HG02610 (cell line): ENCODE measurements around the gene PIK3R3.

Source experiments
- ATAC-seq: cut with Tn5 transposase; IDR thresholded peaks from one replicate; pipeline ENCODE4 v1.9.1; 2021; ENCODE audit warnings: mild to moderate bottlenecking, moderate library complexity; ENCODE audit not compliant: unreplicated experiment

The PIK3R3 gene

DNA sequence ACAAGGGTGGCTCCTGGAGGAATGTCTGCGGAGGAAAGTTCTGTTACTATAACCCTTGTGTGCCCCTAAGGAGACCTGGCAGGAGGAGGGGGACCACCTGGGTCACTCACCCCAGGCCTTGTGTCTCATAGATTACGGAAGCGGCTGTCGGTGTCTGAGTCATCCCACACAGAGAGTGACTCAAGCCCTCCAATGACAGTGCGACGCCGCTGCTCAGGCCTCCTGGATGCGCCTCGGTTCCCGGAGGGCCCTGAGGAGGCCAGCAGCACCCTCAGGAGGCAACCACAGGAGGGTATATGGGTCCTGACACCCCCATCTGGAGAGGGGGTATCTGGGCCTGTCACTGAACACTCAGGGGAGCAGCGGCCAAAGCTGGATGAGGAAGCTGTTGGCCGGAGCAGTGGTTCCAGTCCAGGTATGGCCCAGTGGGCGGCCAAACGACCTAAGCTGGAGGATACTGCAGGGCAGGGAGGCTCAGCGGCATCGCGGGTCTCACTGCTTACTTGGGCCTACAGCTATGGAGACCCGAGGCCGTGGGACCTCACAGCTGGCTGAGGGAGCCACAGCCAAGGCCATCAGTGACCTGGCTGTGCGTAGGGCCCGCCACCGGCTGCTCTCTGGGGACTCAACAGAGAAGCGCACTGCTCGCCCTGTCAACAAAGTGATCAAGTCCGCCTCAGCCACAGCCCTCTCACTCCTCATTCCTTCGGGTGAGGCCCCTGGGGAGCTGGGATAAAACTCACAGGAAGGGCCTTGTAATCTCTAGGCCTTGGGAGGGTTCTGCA is 101.4 kb downstream of the PIK3R3 start:
- ATAC-seq = no peak

DNA sequence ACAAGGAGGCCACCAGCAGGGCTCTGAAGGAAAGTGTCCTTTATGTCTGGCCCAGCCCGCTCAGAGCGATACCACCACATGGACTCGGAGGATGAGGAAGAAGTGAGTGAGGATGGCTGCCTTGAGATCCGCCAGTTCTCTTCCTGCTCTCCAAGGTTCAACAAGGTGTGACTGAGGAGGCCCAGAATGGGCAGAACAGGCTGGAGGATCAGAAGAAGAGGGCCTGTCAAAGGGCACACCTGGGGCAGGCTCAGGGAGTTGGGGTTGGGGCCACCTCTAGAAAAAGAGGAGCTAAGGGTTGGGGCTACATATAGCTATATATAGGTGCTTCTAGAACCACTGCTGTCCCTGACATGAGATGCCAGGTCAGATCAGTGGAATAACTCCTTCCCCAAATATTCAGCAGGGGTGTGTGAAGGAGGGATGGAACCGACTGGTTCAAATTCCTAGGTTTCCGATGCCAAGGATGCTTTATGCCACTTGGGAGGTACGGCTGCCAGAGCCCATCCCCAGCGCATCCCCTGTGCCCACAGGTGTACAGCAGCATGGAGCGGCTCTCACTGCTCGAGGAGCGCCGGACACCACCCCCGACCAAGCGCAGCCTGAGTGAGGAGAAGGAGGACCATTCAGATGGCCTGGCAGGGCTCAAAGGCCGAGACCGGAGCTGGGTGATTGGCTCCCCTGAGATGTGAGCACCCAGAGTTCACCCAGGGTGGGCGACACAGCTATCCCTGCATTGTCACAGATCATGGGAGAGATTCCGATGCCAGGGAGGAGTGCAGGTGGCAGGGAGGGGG is 102.2 kb downstream of the PIK3R3 start:
- no peak for ATAC-seq

DNA sequence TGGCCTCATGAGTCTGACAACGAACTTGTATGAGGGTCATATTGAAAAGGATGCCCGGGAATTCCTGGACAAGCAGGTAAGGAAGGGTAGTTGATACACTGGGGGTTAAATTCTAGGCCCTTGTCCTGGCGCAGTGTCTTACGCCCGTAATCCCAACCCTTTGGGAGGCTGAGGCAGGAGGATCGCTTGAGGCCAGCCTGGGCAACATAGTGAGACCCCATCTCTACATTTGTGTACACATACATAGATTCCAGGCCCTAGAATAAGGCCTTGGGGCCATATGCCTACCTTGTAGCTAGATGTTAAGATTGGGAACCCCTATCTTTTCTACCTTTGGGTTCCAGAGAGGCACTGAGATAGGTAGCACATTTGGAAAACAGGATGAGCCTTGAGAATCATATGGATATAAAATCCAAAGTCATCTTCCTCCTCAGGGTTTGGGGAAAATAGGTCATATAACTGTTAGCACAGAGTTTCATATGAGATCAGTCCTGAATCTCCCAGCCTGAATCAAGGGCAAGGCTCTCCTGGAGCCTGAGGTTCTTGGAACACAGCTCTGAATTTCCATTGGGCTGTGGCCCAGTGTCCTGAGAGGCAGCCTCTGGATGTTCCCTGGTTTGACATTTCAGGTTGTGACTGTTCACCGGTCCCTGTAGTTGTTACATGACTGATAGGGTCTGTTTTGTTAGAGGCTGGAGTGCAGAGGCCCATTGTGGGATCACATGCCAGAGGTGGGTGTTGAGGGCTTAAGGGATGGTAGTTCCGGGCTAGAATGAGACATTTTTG is 104.4 kb downstream of the PIK3R3 start:
- ATAC-seq = no peak

- ATAC-seq = no peak
Measured at GRCh38 chr1:46026531-46026930, 105.9 kb downstream of the PIK3R3 start.

DNA sequence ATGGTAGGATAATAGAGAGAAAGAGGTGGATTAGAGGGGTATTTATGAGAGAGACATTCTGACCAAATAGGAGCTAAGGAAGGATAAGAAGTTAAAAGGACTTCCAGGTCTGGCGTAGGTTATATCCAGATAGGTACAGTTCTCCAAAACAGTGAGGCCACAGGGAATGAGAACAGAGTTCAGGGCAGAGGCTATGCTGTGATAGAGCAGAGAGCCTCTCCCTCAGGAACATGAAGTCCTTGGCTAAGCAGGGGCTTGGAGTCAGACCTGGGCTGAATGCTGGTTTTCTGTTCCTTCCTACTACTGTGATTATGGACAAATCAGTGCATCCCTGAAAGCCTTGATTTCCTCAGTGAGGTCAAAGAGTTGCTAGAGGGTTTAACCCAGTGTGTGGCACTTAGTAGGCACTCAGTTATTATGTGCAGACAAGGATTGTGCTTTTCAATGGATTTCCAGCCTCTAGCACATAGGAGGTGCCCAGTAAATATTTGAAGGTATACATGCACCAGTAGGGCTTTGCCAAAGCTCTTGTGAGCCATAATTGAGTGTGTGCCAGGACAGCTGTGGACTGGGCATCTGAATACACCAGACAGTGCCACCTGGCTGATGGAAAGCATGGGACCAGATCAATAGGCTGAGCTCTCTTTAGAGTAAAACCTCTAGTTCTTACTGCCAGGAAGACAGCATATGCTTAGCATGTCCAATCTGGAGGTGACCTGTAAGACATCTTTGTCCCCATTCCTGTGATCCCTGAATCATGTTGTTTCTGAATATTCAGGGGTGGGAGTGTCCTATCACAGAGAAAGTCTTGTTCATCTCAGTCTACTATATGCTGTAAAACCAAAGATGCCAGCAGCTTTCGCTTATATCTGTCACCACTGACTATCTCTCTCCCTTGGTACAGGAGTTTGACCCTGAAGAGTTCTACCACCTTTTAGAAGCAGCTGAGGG is 111.1 kb downstream of the PIK3R3 start:
- no peak for ATAC-seq

- no peak for ATAC-seq
Measured at GRCh38 chr1:46020010-46020409, 112.4 kb downstream of the PIK3R3 start.

GRCh38 chr1:46019348-46019747 is 113.1 kb downstream of the PIK3R3 start:
- ATAC-seq = no peak

GRCh38 chr1:46017876-46018503 is 114.4 kb downstream of the PIK3R3 start:
- ATAC-seq = no peak

DNA sequence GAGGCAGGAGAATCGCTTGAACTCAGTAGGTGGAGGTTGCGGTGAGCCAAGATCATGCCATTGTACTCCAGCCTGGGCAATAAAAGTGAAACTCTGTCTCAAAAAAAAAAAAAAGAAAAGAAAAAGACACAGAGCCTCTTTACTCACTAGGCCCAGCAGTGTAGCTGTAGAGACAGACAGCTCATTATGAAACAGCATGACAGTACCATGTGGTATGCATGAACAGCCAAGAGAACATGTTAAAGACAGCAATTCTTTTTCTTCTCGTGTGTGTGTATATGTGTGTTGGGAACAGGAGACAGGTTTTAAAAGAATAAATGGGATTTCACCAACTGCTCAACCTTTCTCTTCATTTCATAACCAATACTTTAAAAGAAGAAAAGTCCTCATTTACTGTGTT is 118.8 kb downstream of the PIK3R3 start:
- no peak for ATAC-seq

GRCh38 chr1:46012236-46012635 is 120.2 kb downstream of the PIK3R3 start:
- no peak for ATAC-seq

DNA sequence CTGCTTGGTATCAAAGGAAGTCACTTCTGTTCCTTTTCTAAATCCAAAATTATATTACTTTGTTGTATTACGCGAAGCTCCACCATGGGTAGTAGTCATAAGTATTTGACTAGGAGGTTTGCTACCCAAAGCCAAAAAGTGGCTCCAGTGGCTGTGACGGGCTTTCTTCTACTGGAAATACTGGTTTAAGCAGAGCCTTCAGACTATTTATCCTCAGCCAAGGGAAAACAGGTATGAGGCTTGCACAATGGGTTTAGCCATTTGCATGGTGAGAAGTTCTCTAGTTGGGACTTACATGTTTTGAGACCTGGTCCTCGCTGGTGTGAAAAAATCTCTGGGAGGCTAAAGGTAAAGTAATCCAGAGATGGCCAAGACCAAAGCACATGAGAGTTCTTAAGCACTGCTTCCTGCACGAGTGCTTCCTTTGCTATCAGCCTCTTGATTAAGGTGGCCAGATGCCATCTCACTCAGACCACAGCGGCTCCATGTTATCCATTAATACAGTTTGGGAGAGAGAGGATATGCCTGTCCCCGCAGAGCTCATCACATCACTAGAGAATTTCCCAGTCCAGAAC is 121.2 kb downstream of the PIK3R3 start:
- no peak for ATAC-seq

- no peak for ATAC-seq
Measured at GRCh38 chr1:46010611-46011010, 121.8 kb downstream of the PIK3R3 start.

GRCh38 chr1:46008585-46008984 is 123.8 kb downstream of the PIK3R3 start:
- ATAC-seq = no peak

- no peak for ATAC-seq
Measured at GRCh38 chr1:46005594-46005993, 126.8 kb downstream of the PIK3R3 start.

DNA sequence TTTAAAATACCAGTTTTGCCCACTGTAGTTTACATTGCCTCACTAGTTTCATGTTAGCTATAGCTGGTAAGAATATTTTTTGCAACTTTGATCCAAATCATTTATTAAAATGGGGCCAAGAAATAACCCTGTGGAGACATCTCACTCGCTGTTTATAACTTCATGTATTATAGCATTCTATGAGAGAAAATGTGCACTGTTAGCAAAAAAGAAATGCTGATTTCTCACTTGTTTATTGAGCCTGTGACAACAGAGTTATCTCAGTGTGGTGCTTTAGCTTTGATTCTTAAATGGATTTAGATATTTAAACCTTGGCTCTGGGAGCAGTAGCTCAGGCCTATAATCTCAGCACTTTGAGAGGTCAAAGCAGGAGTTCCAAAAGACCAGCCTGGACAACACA is 127.9 kb downstream of the PIK3R3 start:
- no peak for ATAC-seq

- ATAC-seq = no peak
Measured at GRCh38 chr1:46003315-46003714, 129.1 kb downstream of the PIK3R3 start.

DNA sequence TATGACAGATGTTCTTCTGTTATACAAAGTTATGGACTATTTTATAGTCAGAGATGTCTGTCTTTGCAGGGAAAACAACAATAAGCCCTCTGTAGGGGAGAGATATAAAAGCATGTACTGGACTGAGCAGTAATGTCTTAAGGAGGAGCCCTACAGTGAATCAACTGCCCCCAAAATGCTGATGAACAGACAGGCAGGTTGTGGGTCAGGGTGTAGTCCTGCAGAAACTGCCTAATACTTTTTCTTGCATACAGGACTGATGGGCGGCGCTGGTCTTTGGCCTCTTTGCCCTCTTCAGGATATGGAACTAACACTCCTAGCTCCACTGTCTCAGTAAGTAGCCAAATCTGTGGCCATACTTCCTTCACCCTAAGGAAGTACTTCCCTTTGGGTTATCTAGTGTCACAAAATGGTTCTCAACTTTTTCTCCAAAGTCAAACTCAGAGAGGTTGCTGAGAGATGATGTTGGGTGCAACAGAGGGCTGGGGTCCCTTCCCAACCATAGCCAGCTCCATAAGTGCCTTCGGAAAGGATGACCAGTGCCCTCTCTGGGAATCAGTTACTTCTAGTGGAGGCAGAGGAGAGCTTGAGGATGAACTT is 129.8 kb downstream of the PIK3R3 start:
- ATAC-seq = no peak

GRCh38 chr1:46001081-46001785 is 131.2 kb downstream of the PIK3R3 start:
- no peak for ATAC-seq

- no peak for ATAC-seq
Measured at GRCh38 chr1:45999507-45999906, 132.9 kb downstream of the PIK3R3 start.
